ENCODE results near the gene SORCS2.

The SORCS2 gene

DNA sequence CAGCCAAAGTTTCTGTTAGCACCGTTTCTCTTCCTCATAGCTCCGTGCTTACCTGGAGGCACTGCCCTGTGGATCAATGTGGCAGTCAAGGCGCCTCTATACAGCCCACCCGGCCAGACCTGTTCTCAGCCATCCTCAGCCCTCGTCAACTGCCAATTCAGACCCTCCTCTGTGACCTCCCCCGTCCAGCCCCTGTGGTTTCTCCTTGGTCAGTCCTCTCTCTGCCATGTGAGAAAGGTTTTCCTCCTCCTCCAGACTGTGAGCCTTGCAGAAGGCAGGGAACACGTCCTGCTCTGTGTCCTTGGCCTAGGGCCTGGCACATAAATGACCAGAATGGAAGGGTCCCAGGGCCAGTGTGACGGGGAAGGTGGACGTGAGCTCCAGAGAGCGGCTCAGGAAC is 417.0 kb downstream of the SORCS2 start:
- DNase-seq, result no peak

DNA sequence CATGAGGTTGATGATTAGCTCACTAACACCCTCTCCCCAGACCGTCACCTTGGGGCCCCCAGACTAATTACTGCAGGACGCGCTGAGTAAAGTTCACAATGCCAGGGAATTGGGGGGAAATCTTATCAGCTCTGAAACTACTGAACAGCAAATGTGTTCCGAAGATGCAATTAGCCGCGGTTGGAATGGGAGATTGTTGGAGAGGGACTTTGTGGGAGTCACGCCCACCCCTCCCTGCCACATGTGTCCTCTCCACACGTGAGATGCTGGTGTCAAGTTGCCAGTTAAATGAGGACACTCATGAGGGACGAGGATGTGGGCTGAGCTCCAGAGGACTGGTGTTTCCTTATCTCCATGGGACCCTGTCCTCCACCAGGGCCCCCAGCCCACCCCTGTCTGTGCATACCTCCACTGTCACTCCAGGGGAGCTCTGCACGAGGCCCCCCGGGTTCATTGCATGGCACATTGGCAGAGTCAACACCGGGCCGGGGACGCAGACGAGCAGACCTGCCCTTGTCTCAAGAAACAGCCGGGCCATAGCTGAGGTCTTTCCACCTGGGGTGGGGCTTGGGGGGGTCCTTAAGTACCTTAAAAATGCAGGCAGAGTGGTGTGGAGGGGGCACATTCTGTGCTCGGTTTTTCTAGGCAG is 417.8 kb downstream of the SORCS2 start:
- DNase-seq, result no peak

GRCh38 chr4:7610841-7611240 is 418.5 kb downstream of the SORCS2 start:
- DNase-seq, result no peak

- no peak for DNase-seq
These were observed 420.1 kb downstream of the SORCS2 start for GRCh38 chr4:7612311-7612897.

- DNase-seq, result no peak
These were observed 422.1 kb downstream of the SORCS2 start for GRCh38 chr4:7614350-7614949.

- no peak for DNase-seq
These were observed 423.9 kb downstream of the SORCS2 start for GRCh38 chr4:7616193-7616592.

GRCh38 chr4:7618361-7618760 is 426.0 kb downstream of the SORCS2 start:
- no peak for DNase-seq

DNA sequence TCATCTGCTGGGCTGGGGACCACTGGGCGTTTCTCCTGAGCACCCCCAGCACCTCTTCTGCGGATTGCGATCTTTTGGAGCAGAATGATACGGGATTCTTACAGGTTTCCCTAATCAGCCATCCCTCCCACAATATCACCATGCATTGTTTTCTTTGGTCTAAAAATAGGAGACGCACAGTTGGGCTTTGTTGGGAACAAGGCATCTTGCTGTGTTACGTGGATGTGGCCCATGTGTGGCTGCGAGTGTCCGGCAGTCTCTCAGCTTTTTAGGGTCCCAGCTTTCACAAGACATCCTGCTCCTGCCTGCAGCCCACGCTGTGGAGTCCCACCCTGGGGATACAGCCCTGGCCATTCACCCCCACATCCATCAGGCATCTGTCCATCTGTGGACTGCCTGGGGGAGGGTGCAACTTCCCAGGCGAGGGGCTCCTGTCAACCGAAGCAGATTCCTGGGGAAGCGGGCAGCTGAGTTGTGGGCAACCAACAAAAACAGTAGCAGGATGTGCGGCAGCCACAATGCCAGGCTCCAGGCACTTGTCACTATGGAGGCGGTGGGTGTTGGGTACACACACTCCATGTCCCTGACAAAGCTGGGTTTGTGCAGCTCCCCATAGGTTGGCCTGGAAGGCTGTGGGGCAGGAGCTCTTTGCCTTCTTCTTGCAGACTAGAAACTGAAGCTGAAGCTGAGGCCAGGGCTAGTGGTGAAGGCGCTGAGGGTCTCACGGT is 427.9 kb downstream of the SORCS2 start:
- no peak for DNase-seq

DNA sequence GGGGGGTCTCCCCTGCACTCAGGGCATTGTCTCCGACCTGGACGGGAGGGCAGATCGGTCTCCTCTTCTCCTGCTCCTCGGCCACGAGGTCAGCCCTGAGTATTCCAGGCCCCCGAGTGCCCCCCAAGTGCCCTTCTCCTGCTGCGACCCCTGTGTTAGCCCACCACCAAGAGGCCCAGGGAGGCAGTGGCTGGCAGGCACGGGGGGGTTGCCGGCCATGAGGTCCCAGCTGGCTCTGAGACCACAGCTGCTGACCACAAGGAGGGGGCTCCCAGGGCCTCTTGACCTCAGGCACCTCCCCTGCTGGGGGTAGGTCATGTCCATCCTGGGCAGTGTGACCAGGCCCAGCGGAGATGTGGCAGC is 428.5 kb downstream of the SORCS2 start:
- DNase-seq, result no peak

- no peak for DNase-seq
These were observed 429.1 kb downstream of the SORCS2 start for GRCh38 chr4:7621252-7622035.

DNA sequence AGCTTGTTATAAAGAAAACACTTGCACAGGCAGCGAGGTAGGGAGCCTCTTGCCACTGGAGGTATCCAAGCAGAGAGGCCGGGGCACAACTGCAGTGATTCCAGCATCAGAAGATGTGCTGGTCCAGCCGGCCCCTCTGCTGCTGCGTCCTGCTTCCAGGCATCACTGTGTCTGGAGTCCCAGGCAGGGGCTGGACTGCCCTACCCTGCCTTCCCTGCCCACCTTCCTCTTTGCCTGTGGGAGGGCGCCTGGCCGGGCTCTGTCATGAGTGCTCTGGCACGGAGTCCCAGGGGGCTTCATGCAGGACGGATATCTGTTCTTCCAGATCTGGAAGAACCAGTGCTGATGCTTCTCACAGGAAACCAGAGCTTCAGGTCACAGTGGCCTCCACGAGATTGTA is 430.0 kb downstream of the SORCS2 start:
- no peak for DNase-seq

DNA sequence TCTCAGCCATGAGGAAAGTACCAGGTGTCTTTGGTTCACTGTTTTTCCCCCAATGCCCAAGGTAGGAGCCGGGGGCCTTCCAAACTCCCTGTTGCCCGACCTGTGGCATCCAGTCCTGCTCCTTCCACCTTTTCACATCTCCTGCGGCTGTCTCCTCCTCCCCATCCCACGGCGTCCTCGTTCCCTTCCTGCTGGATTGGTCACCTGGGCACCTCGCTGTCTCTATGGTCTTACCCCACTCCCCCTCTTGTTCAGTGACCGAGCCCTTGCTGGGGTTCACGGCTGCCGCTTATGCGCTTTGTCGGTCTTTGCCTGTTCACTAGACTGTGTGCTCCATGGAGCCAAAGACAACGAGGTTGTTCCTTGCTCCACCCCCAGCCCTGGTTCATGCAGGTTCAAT is 431.1 kb downstream of the SORCS2 start:
- no peak for DNase-seq

DNA sequence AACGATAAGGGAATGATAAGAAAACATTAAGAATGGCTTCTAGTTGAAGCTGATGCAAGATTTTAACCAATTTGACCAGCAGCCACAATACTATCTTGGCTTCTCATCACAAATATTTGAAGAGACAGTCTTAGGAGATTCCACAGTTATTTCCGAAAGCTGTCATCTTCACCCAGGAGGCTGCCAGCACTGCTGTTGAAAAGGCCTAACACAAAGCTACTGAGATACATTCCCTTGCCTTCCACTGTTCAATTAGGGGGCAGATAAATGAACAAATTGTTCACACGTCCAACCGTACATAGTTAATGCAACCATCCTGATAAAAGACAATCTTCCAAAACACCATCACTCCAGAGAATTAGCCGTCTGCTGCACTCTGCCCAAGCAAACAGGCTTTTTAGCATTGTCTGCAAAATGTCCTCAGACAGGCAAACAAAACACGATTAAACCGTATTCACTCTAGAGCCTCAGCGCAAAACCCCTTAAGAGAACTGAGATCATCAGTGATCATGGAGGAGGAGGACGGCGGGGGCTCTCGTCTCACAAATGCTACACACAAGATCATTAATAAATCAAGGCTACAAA is 432.1 kb downstream of the SORCS2 start:
- no peak for DNase-seq

- no peak for DNase-seq
These were observed 432.7 kb downstream of the SORCS2 start for GRCh38 chr4:7625071-7625470.

- DNase-seq, result no peak
These were observed 434.2 kb downstream of the SORCS2 start for GRCh38 chr4:7626531-7626930.

GRCh38 chr4:7627251-7628250 is 435.2 kb downstream of the SORCS2 start:
- no peak for DNase-seq

DNA sequence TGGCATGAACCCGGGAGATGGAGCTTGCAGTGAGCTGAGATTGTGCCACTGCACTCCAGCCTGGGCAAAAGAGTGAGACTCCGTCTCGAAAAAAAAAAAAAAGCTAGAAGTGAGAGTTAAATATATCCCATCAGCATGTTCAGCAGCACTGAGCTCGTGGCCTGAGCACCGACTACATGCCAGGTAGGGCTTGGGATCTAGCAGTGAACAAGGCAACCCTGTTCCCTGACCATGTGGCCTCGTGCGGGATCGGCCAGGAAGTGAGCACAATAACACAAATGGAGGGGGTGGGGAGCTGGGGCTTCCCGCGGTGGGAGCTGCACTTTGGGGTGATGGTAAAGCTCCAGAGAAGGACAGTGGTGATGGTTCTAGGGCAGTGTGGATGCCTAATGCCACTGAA is 436.1 kb downstream of the SORCS2 start:
- DNase-seq, result no peak

DNA sequence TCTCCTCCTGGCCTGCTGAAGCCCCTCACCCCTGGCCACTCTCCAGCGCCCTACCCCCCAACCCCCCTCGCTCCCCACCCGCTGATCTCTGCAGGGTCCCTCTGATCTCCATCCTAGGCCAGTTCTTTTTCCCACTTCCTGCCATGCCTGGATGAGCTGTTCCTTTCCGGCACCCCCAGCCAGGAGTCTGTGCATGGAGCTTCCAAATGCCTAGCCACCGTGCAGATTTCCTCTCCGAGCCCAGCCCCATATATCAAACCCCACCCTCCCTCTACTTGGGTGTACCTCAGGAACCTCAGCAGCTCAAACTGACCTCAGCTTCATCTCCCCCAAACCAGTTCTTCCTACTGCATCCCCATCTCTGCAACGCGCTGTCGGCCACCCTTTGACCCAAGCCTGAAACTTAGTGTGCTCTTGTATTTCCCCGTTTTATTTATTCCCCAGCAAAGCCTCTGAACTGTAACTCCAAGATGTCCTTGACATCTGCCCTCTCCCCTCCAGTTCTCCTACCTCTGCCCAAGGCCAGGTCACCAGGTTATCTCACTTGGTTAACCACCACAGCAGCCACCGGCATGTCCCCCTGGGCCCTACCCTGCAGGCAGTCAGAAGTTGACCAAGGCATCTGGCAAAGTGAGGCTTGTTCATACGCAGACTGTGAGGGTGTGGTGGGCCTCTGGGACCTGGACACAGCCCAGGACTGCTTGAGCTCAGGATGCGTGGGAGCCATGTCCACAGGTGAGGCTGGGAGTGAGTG is 437.3 kb downstream of the SORCS2 start:
- no peak for DNase-seq

- DNase-seq, result no peak
These were observed 438.4 kb downstream of the SORCS2 start for GRCh38 chr4:7630568-7631287.
